IMR-90 (cell line): ENCODE measurements around the gene SLC7A4. TPM values are rescaled to one million over a fixed set of nuclear protein-coding genes. Genes with fewer than 3 reads are reported as not detected.

Experiments
- ATAC-seq: fragments of 200-7000 bp; cut with Tn5 transposase; 2 replicates; pipeline ENCODE4 v1.9.1; 2020; ENCODE audit warnings: low read depth, mild to moderate bottlenecking, moderate library complexity
- BruUV-seq: library from RNA; stranded (reverse); fragments of 400-500 nt; replicated peaks from 2 replicates; lab custom pipeline; 2021; lab: Mats Ljungman, UMichigan
- CTCF ChIA-PET: fragments of 300-600 bp; formaldehyde crosslinking; extraction: SDS; loops from one replicate; lab custom pipeline; 2021; ENCODE audit warnings: antibody characterized with exemption; lab: Yijun Ruan, JAX
- POLR2A ChIA-PET: fragments of 300-600 bp; sonication (Branson Sonifier 250); formaldehyde crosslinking; loops from one replicate; lab custom pipeline; 2022; ENCODE audit warnings: antibody characterized with exemption; ENCODE audit not compliant: unreplicated experiment; lab: Charles Lee
- DNase-seq: peaks from one replicate; pipeline ENCODE4 v3.0.0; 2013
- H2AFZ ChIP-seq: replicated peaks from 2 replicates; pipeline ENCODE3; 2013; ENCODE audit warnings: low read length, mild to moderate bottlenecking; ENCODE audit not compliant: poor library complexity
- H2AK5ac ChIP-seq: 2 replicates; pipeline ENCODE4 v1.6.1; 2013; ENCODE audit warnings: low read depth, low read length, inconsistent platforms
- H2AK9ac ChIP-seq: replicated peaks from 2 replicates; pipeline ENCODE3; 2013; ENCODE audit warnings: mild to moderate bottlenecking, low read depth, low read length, moderate library complexity; ENCODE audit not compliant: poor library complexity
- H2BK120ac ChIP-seq: 2 replicates; pipeline ENCODE4 v1.6.1; 2013; ENCODE audit warnings: low read depth, low read length, inconsistent platforms
- H2BK15ac ChIP-seq: 3 replicates; pipeline ENCODE4 v1.6.1; 2013; ENCODE audit warnings: low read depth, low read length, inconsistent platforms
- H2BK20ac ChIP-seq: 2 replicates; pipeline ENCODE4 v1.6.1; 2013; ENCODE audit warnings: low read depth, mild to moderate bottlenecking, inconsistent platforms, low read length, moderate library complexity
- H2BK5ac ChIP-seq: 2 replicates; pipeline ENCODE4 v1.6.1; 2013; ENCODE audit warnings: mild to moderate bottlenecking, low read depth, low read length, inconsistent platforms; ENCODE audit not compliant: poor library complexity, severe bottlenecking
- H3K14ac ChIP-seq: replicated peaks from 2 replicates; pipeline ENCODE4 v1.6.1; 2013; ENCODE audit warnings: low read depth, low read length, inconsistent platforms
- H3K18ac ChIP-seq: 2 replicates; pipeline ENCODE4 v1.6.1; 2013; ENCODE audit warnings: low read depth, low read length, control low read depth
- H3K23ac ChIP-seq: 2 replicates; pipeline ENCODE4 v1.6.1; 2013; ENCODE audit warnings: low read depth, low read length, inconsistent platforms
- H3K27ac ChIP-seq: 2 replicates; pipeline ENCODE4 v1.5.1; 2013; ENCODE audit warnings: mild to moderate bottlenecking, control low read depth, low read length; ENCODE audit not compliant: insufficient read depth
- H3K27me3 ChIP-seq: 2 replicates; pipeline ENCODE4 v1.6.1; 2013; ENCODE audit warnings: low read length; ENCODE audit not compliant: control insufficient read depth, insufficient read depth
- H3K36me3 ChIP-seq: 2 replicates; pipeline ENCODE4 v1.6.1; 2013; ENCODE audit warnings: low read length, mixed read lengths; ENCODE audit not compliant: control insufficient read depth, insufficient read depth
- H3K4ac ChIP-seq: 2 replicates; pipeline ENCODE4 v1.6.1; 2013; ENCODE audit warnings: low read depth, low read length, inconsistent platforms
- H3K4me1 ChIP-seq: 2 replicates; pipeline ENCODE4 v1.6.1; 2013; ENCODE audit warnings: low read length, mixed read lengths; ENCODE audit not compliant: control insufficient read depth, insufficient read depth
- H3K4me2 ChIP-seq: 2 replicates; pipeline ENCODE4 v1.6.1; 2013; ENCODE audit warnings: low read depth, mild to moderate bottlenecking, control low read depth, low read length, moderate library complexity
- H3K4me3 ChIP-seq: 2 replicates; pipeline ENCODE4 v1.5.1; 2013; ENCODE audit warnings: low read depth, mild to moderate bottlenecking, control low read depth, low read length, moderate library complexity; ENCODE audit not compliant: insufficient read depth
- H3K56ac ChIP-seq: 2 replicates; pipeline ENCODE4 v1.6.1; 2013; ENCODE audit warnings: low read length, inconsistent platforms; ENCODE audit not compliant: insufficient read depth; ENCODE audit errors: extremely low read depth
- H3K79me1 ChIP-seq, 2 experiments: 2 replicates each; pipeline ENCODE4 v1.6.1; 2013; ENCODE audit warnings: low read length in 2 of 2, inconsistent platforms in 1 of 2, low read depth in 1 of 2
- H3K9ac ChIP-seq: 2 replicates; pipeline ENCODE4 v1.6.1; 2013; ENCODE audit warnings: low read depth, low read length, control low read depth
- H3K9me1 ChIP-seq: 2 replicates; pipeline ENCODE4 v1.6.1; 2013; ENCODE audit warnings: low read length, inconsistent platforms; ENCODE audit not compliant: insufficient read depth
- H3K9me3 ChIP-seq: 2 replicates; pipeline ENCODE4 v1.6.1; 2013; ENCODE audit warnings: low read length; ENCODE audit not compliant: control insufficient read depth, insufficient read depth
- H4K20me1 ChIP-seq: 2 replicates; pipeline ENCODE4 v1.6.1; 2013; ENCODE audit warnings: low read length, inconsistent platforms; ENCODE audit not compliant: insufficient read depth
- H4K5ac ChIP-seq: 2 replicates; pipeline ENCODE4 v1.6.1; 2013; ENCODE audit warnings: mild to moderate bottlenecking, low read depth, low read length, control low read depth
- H4K8ac ChIP-seq, 2 experiments: 2 replicates each; pipeline ENCODE4 v1.6.1; 2013; ENCODE audit warnings: low read depth in 2 of 2, low read length in 2 of 2, control low read depth in 1 of 2, inconsistent platforms in 1 of 2
- H4K91ac ChIP-seq: 2 replicates; pipeline ENCODE4 v1.6.1; 2013; ENCODE audit warnings: low read depth, low read length, inconsistent platforms; ENCODE audit not compliant: insufficient read depth
- BHLHE40 ChIP-seq: fragments of 150-350 bp; IDR thresholded peaks from 2 replicates; pipeline ENCODE4 v1.6.1; 2016; ENCODE audit warnings: mild to moderate bottlenecking, low read depth, low read length
- POLR2A ChIP-seq: IDR thresholded peaks from 2 replicates; pipeline ENCODE4 v1.6.1; 2012; ENCODE audit warnings: mild to moderate bottlenecking, low read depth, low read length
- WGBS, 2 experiments: methylation state at CpG; one replicate each; pipeline versions ENCODE4 v1.1.5 to v1.1.7; 2013; ENCODE audit warnings: missing lambda C conversion rate in 2 of 2; ENCODE audit not compliant: insufficient read length in 1 of 2; ENCODE audit errors: extremely low coverage in 2 of 2; 5-methylcytosine and 5-hydroxymethylcytosine counted together
- dilution Hi-C: fragments of 300-500 bp; cut with HindIII; formaldehyde crosslinking; loops from one replicate; pipeline ENCODE4 v1.14.3; 2018; ENCODE audit warnings: low sequenced_read_pairs; ENCODE audit not compliant: unreplicated experiment
- in situ Hi-C: fragments of 300-500 bp; cut with MboI; formaldehyde crosslinking; loops from 3 replicates; pipeline ENCODE4 v1.14.3; 2019; ENCODE audit warnings: low sequenced_read_pairs, inconsistent platforms, mixed read lengths
- intact Hi-C: fragments of 100-400 bp; cut with micrococcal nuclease; formaldehyde crosslinking; loops from 2 replicates; pipeline ENCODE4 v1.10.0; 2022
- polyA plus RNA-seq, 3 experiments: library from polyadenylated mRNA; depleted of rRNA; stranded (reverse); fragments of >200 nt; gene quantifications; 2 replicates each; pipeline ENCODE4 v1.2.3, GENCODE V29; 2012; ENCODE audit warnings: low replicate concordance in 1 of 3
- total RNA-seq: library from RNA; depleted of rRNA; stranded (reverse); fragments of >200 nt; gene quantifications from 2 replicates; pipeline ENCODE4 v1.2.3, GENCODE V29; 2012

Gene SLC7A4
- total and polyA plus RNA-seq, 2 of the 4 experiments (the other 2 are of a cell fraction) = 0.03 TPM; not detected in 1

GRCh38 chr22:21013657-21014201 is 18.6 kb downstream of the SLC7A4 start:
- H4K20me1 ChIP-seq = peaks cover 4% of the 10 kb centered on the region; the same call in 1 of the 2 replicates
- intact Hi-C loops (loop anchor here (2.0 kb wide), 1 partner anchor 31 kb away; the partner anchor contains the start of gene LRRC74B), in situ Hi-C loops (loop anchor here (10.0 kb wide), 1 partner anchor 81 kb away; no protein-coding TSS in a partner anchor), dilution Hi-C loops (no loop called here)
- H3K9me1 ChIP-seq = peaks cover 10% of the 10 kb centered on the region; the same call in 1 of the 2 replicates
- 0% methylated on average over 6 of the region's 24 CpGs; no CpG with 5 or more reads in 1 of the 2 experiments for WGBS, 2 experiments
- H3K4me1 ChIP-seq = peaks cover 14% of the 10 kb centered on the region
- no peak overlapping the region for H2BK120ac ChIP-seq
- H2AFZ ChIP-seq = peak overlapping the region; percentile 100
- CTCF ChIA-PET = no interaction called here
- peak overlapping the region; percentile 55 for H3K9ac ChIP-seq
- peak overlapping the region; percentile 85 for H3K4me2 ChIP-seq
- H3K27me3 ChIP-seq = no peaks in the 10 kb centered on the region
- H3K79me1 ChIP-seq = 0 out of 4 replicates have a peak, but pooled peaks cover 0 to 5% of the 10 kb centered on the region in 2 experiments
- H2AK5ac ChIP-seq = no peak overlapping the region
- H2BK15ac ChIP-seq = no peak overlapping the region
- H3K18ac ChIP-seq = no peak overlapping the region
- TF ChIP-seq BHLHE40 (no peak), POLR2A (peak; percentile 72)
- no peak overlapping the region for H3K23ac ChIP-seq
- no peaks in the 10 kb centered on the region for H3K36me3 ChIP-seq
- peak overlapping the region in 1 of 2 experiments; percentile 81; a peak in 3 of 4 replicates for H4K8ac ChIP-seq
- BruUV-seq = no TSS peak
- DNase-seq (no peak), ATAC-seq (no peak; the same call in 1 of the 2 replicates)
- H3K4me3 ChIP-seq = peak overlapping the region; percentile 52
- H3K56ac ChIP-seq = no peak overlapping the region
- H4K91ac ChIP-seq = no peak overlapping the region
- POLR2A ChIA-PET = no interaction called here
- H3K9me3 ChIP-seq = no peaks in the 10 kb centered on the region
- H2BK20ac ChIP-seq = no peak overlapping the region
- no peak overlapping the region for H2BK5ac ChIP-seq
- H2AK9ac ChIP-seq = peak overlapping the region; percentile 38
- H3K27ac ChIP-seq = peak overlapping the region; percentile 39; the same call in 1 of the 2 replicates
- no peak overlapping the region for H4K5ac ChIP-seq
- H3K4ac ChIP-seq = 0 out of 2 replicates have a peak overlapping the region, but pooled peaks have one; percentile 26
- H3K14ac ChIP-seq = no peak overlapping the region
